Mesendoderm (in vitro differentiated cells): ENCODE data around the gene IL3.

Experiments used
- DNase-seq: peaks from one replicate; pipeline ENCODE4 v3.0.0; 2013
- H2AK5ac ChIP-seq: 2 replicates; pipeline ENCODE4 v1.6.1; 2013; ENCODE audit warnings: low read length, inconsistent platforms
- H2BK120ac ChIP-seq: 2 replicates; pipeline ENCODE4 v1.6.1; 2013; ENCODE audit warnings: low read depth, mild to moderate bottlenecking, low read length, moderate library complexity, mixed read lengths
- H2BK15ac ChIP-seq: replicated peaks from 2 replicates; pipeline ENCODE4 v1.6.1; 2013; ENCODE audit warnings: low read depth, mild to moderate bottlenecking, moderate library complexity
- H2BK5ac ChIP-seq: 2 replicates; pipeline ENCODE4 v1.6.1; 2013; ENCODE audit warnings: low read length, inconsistent platforms
- H3K18ac ChIP-seq: 2 replicates; pipeline ENCODE4 v1.6.1; 2013; ENCODE audit warnings: mild to moderate bottlenecking, low read length, mixed read lengths
- H3K23ac ChIP-seq: one replicate; pipeline ENCODE4 v1.6.1; 2013; ENCODE audit warnings: low read length
- H3K27ac ChIP-seq: 2 replicates; pipeline ENCODE4 v1.5.1; 2013; ENCODE audit warnings: low read depth, mild to moderate bottlenecking, inconsistent platforms, low read length, moderate library complexity
- H3K27me3 ChIP-seq: 2 replicates; pipeline ENCODE4 v1.6.1; 2013; ENCODE audit warnings: low read length, control low read depth, mild to moderate bottlenecking, inconsistent platforms; ENCODE audit not compliant: insufficient read depth, poor library complexity
- H3K36me3 ChIP-seq: 2 replicates; pipeline ENCODE4 v1.6.1; 2013; ENCODE audit warnings: low read length, inconsistent platforms; ENCODE audit not compliant: control insufficient read depth, insufficient read depth
- H3K4ac ChIP-seq: one replicate; pipeline ENCODE4 v1.6.1; 2013; ENCODE audit warnings: low read depth, mild to moderate bottlenecking, low read length, moderate library complexity
- H3K4me1 ChIP-seq: 2 replicates; pipeline ENCODE4 v1.6.1; 2013; ENCODE audit warnings: low read depth, low read length, inconsistent platforms; ENCODE audit not compliant: control insufficient read depth
- H3K4me2 ChIP-seq: 2 replicates; pipeline ENCODE4 v1.6.1; 2013; ENCODE audit warnings: low read length
- H3K4me3 ChIP-seq: 2 replicates; pipeline ENCODE4 v1.5.1; 2013; ENCODE audit warnings: mild to moderate bottlenecking, low read length
- H3K56ac ChIP-seq: one replicate; pipeline ENCODE4 v1.6.1; 2013; ENCODE audit warnings: low read length
- H3K79me1 ChIP-seq: 2 replicates; pipeline ENCODE4 v1.6.1; 2013; ENCODE audit warnings: low read length, inconsistent platforms
- H3K79me2 ChIP-seq: 2 replicates; pipeline ENCODE4 v1.6.1; 2013; ENCODE audit warnings: mild to moderate bottlenecking, low read length; ENCODE audit not compliant: control insufficient read depth, insufficient read depth
- H3K9ac ChIP-seq: 2 replicates; pipeline ENCODE4 v1.6.1; 2013; ENCODE audit warnings: low read length, inconsistent platforms
- H4K5ac ChIP-seq: one replicate; pipeline ENCODE4 v1.6.1; 2013; ENCODE audit warnings: low read length
- H4K8ac ChIP-seq: one replicate; pipeline ENCODE4 v1.6.1; 2013; ENCODE audit warnings: low read depth, mild to moderate bottlenecking, control low read depth, low read length, moderate library complexity
- WGBS: extraction: QIAGEN DNeasy Blood & Tissue Kit; methylation state at CpG from one replicate; pipeline ENCODE4 v1.1.7; 2013; ENCODE audit warnings: low lambda C conversion rate, missing lambda C conversion rate; ENCODE audit not compliant: insufficient coverage; ENCODE audit errors: extremely low coverage; 5-methylcytosine and 5-hydroxymethylcytosine counted together

Gene IL3

GRCh38 chr5:132079081-132079480, 18.6 kb downstream of the IL3 start:
- H3K56ac ChIP-seq, result no peak overlapping the region
- no peak overlapping the region for H4K5ac ChIP-seq
- no peak overlapping the region for H3K18ac ChIP-seq
- no peak overlapping the region for H2AK5ac ChIP-seq
- no peak overlapping the region for H3K4me3 ChIP-seq
- H3K4me2 ChIP-seq, result no peak overlapping the region
- H3K79me2 ChIP-seq, result no peaks in the 10 kb centered on the region
- H3K4ac ChIP-seq, result no peak overlapping the region
- no peak overlapping the region for H2BK120ac ChIP-seq
- H4K8ac ChIP-seq, result no peak overlapping the region
- no peaks in the 10 kb centered on the region for H3K36me3 ChIP-seq
- no peak overlapping the region for H3K9ac ChIP-seq
- H3K4me1 ChIP-seq, result no peaks in the 10 kb centered on the region
- no peak overlapping the region for H2BK15ac ChIP-seq
- DNase-seq, result no peak
- no peak overlapping the region for H2BK5ac ChIP-seq
- H3K27ac ChIP-seq, result no peak overlapping the region
- no CpG with 5 or more reads among the region's 4 CpGs for WGBS
- H3K27me3 ChIP-seq, result no peaks in the 10 kb centered on the region
- no peaks in the 10 kb centered on the region for H3K79me1 ChIP-seq
- H3K23ac ChIP-seq, result no peak overlapping the region

GRCh38 chr5:132079619-132080018, 19.2 kb downstream of the IL3 start:
- no peak overlapping the region for H2BK15ac ChIP-seq
- H3K27ac ChIP-seq, result no peak overlapping the region
- H4K5ac ChIP-seq, result no peak overlapping the region
- H3K9ac ChIP-seq, result no peak overlapping the region
- H3K27me3 ChIP-seq, result no peaks in the 10 kb centered on the region
- no peaks in the 10 kb centered on the region for H3K79me2 ChIP-seq
- no peak overlapping the region for H3K56ac ChIP-seq
- no peak overlapping the region for H3K18ac ChIP-seq
- H3K36me3 ChIP-seq, result no peaks in the 10 kb centered on the region
- no peak for DNase-seq
- H3K79me1 ChIP-seq, result no peaks in the 10 kb centered on the region
- H2BK120ac ChIP-seq, result no peak overlapping the region
- no CpG with 5 or more reads among the region's 3 CpGs for WGBS
- H2BK5ac ChIP-seq, result no peak overlapping the region
- H4K8ac ChIP-seq, result no peak overlapping the region
- H3K4me1 ChIP-seq, result no peaks in the 10 kb centered on the region
- no peak overlapping the region for H3K4me2 ChIP-seq
- H3K4me3 ChIP-seq, result no peak overlapping the region
- H3K23ac ChIP-seq, result no peak overlapping the region
- no peak overlapping the region for H2AK5ac ChIP-seq
- H3K4ac ChIP-seq, result no peak overlapping the region

DNA sequence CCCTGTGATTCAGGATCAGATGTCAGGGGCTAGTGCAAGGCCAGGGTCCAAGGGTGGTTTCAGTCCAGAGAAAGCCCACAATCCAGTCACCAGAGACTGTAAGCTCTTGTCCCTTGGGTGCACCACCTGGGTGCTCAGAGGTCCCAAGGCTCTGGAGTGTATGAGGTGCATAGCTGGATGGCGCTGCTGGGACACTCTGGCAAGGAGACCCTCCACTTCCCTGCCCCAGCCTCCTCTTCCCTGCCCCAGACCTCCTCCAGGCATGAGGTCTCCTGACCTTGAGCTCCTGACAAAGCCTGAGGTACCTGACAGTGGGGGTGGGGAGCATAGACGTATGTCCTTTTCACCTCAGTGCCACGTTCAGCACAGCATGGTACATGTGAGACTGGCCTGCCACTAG, 20.1 kb downstream of the IL3 start:
- Histone ChIP-seq H3K18ac (no peak overlapping the region), H2BK5ac (no peak overlapping the region), H2AK5ac (no peak overlapping the region), H2BK15ac (no peak overlapping the region), H3K27ac (no peak overlapping the region), H4K8ac (no peak overlapping the region), H3K79me2 (no peaks in the 10 kb centered on the region), H3K23ac (no peak overlapping the region), H2BK120ac (no peak overlapping the region), H3K4me2 (no peak overlapping the region), H3K56ac (no peak overlapping the region), H3K9ac (no peak overlapping the region), H3K79me1 (no peaks in the 10 kb centered on the region), H3K27me3 (no peaks in the 10 kb centered on the region), H4K5ac (no peak overlapping the region), H3K4me3 (no peak overlapping the region), H3K4me1 (no peaks in the 10 kb centered on the region), H3K4ac (no peak overlapping the region), H3K36me3 (no peaks in the 10 kb centered on the region)
- no CpG with 5 or more reads among the region's 3 CpGs for WGBS
- DNase-seq, result no peak

DNA sequence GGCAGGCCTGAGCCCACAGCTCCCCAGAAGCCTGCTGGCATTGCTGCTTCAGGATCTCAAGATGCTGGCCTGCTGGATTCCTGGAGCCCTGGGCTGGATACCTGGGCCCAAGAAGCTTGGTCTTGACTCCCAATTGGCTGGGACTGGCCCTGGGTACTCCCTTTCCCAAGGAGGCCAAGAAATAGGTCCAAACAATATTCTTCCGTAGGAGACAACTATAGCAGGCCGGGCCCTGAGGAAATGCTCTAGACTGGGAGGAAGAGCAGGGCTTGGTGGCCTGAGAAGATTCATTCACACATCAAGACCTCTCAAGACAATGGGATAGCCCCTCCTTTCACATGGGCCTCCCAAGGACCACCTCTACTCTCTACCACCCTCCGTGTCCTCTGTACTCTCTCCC, 21.0 kb downstream of the IL3 start:
- no peaks in the 10 kb centered on the region for H3K79me2 ChIP-seq
- H3K23ac ChIP-seq, result no peak overlapping the region
- H3K56ac ChIP-seq, result no peak overlapping the region
- no peaks in the 10 kb centered on the region for H3K79me1 ChIP-seq
- no peak overlapping the region for H2AK5ac ChIP-seq
- no peak overlapping the region for H2BK15ac ChIP-seq
- H3K9ac ChIP-seq, result no peak overlapping the region
- no peak overlapping the region for H3K4me2 ChIP-seq
- H4K5ac ChIP-seq, result no peak overlapping the region
- no peak overlapping the region for H2BK120ac ChIP-seq
- H3K4me3 ChIP-seq, result no peak overlapping the region
- H4K8ac ChIP-seq, result no peak overlapping the region
- no CpG with 5 or more reads among the region's 3 CpGs for WGBS
- no peak overlapping the region for H2BK5ac ChIP-seq
- H3K36me3 ChIP-seq, result no peaks in the 10 kb centered on the region
- no peaks in the 10 kb centered on the region for H3K27me3 ChIP-seq
- no peak overlapping the region for H3K18ac ChIP-seq
- DNase-seq, result no peak
- H3K27ac ChIP-seq, result no peak overlapping the region
- H3K4me1 ChIP-seq, result no peaks in the 10 kb centered on the region
- H3K4ac ChIP-seq, result no peak overlapping the region

DNA sequence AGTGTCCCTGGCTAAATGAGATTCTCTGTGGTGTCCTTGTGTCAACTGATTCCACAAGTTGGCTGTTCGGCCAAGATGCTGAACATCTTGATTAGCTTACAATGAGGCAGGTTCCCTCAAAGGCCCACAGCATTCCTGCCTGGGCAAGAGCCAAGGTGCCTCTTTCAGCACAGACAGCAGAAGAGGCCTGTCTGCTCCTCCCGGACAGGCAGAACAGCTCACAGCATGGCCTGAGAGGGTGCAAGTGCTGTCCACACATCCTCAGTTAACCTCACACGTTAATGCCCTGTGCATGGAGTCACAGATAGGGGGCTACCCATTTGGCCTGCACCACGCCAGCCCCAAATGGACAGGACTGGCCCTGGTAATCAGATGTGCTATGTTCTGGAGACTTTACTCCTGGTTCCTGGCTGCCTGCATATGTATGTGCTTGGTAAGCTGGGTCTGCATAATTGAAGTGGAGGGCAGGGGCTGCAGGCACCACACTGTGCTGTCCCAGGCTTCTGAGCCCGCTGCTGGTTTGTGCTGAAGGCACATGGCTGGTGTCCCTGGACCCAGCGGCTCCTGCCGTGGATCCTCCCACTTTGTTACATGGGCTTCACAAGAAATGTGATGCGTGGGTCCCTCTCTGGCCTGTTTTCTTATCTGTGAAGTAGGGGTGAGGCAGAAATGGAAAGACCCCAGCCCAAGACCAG, 22.0 kb downstream of the IL3 start:
- no CpG with 5 or more reads among the region's 8 CpGs for WGBS
- Histone ChIP-seq H3K27me3 (no peaks in the 10 kb centered on the region), H2BK120ac (no peak overlapping the region), H3K18ac (no peak overlapping the region), H3K4me1 (no peaks in the 10 kb centered on the region), H3K9ac (no peak overlapping the region), H2BK15ac (no peak overlapping the region), H3K4me2 (no peak overlapping the region), H3K79me1 (no peaks in the 10 kb centered on the region), H4K5ac (no peak overlapping the region), H3K36me3 (no peaks in the 10 kb centered on the region), H3K79me2 (no peaks in the 10 kb centered on the region), H2BK5ac (no peak overlapping the region), H3K27ac (no peak overlapping the region), H3K4ac (no peak overlapping the region), H3K4me3 (no peak overlapping the region), H2AK5ac (no peak overlapping the region), H3K56ac (no peak overlapping the region), H4K8ac (no peak overlapping the region), H3K23ac (no peak overlapping the region)
- no peak for DNase-seq

DNA sequence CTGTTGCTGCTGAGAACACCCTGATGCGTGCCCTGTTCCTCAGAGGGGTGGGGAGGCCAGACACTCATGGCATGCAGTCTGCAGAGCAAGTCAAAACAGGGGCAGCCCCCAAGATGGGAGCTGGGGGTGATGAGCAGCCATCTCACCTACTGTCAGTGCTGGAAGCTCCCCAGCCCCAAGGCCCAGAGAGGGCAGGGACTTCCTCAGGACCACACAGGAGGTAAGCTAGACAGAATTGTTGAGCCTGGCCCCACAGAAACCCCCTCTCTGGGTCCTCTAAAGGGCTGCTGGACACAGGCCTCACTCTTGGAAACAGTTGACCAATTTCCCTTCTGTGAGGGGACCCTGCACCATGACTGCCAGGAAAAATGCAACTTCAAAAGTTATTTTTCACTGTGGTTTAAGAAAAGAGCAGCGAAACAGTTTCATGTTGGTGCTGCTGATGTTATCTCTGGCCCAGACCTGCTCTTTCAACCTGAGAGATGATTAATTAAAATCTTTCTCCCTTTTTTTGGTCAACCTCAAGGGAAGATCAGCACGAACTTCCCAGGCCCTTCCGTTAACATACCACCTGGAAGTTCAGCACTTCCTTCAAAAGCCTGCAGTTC, 22.7 kb downstream of the IL3 start:
- Histone ChIP-seq H4K5ac (no peak overlapping the region), H2AK5ac (no peak overlapping the region), H3K79me1 (no peaks in the 10 kb centered on the region), H3K36me3 (no peaks in the 10 kb centered on the region), H4K8ac (no peak overlapping the region), H3K9ac (no peak overlapping the region), H3K27me3 (no peaks in the 10 kb centered on the region), H3K79me2 (no peaks in the 10 kb centered on the region), H3K27ac (no peak overlapping the region), H2BK120ac (no peak overlapping the region), H3K18ac (no peak overlapping the region), H3K4me1 (no peaks in the 10 kb centered on the region), H3K4me3 (no peak overlapping the region), H3K23ac (no peak overlapping the region), H2BK5ac (no peak overlapping the region), H3K4ac (no peak overlapping the region), H3K4me2 (no peak overlapping the region), H2BK15ac (no peak overlapping the region), H3K56ac (no peak overlapping the region)
- DNase-seq, result no peak
- no CpG with 5 or more reads among the region's 4 CpGs for WGBS
